NK-92 (cell line): ENCODE measurements around the gene AFAP1L2.

Experiments
- DNase-seq: peaks from one replicate; lab custom pipeline; 2025; ENCODE audit not compliant: unreplicated experiment; lab: John Stamatoyannopoulos, UW

The AFAP1L2 gene

GRCh38 chr10:114276066-114276465 lies 128.2 kb downstream of the AFAP1L2 start:
- DNase-seq: no peak

DNA sequence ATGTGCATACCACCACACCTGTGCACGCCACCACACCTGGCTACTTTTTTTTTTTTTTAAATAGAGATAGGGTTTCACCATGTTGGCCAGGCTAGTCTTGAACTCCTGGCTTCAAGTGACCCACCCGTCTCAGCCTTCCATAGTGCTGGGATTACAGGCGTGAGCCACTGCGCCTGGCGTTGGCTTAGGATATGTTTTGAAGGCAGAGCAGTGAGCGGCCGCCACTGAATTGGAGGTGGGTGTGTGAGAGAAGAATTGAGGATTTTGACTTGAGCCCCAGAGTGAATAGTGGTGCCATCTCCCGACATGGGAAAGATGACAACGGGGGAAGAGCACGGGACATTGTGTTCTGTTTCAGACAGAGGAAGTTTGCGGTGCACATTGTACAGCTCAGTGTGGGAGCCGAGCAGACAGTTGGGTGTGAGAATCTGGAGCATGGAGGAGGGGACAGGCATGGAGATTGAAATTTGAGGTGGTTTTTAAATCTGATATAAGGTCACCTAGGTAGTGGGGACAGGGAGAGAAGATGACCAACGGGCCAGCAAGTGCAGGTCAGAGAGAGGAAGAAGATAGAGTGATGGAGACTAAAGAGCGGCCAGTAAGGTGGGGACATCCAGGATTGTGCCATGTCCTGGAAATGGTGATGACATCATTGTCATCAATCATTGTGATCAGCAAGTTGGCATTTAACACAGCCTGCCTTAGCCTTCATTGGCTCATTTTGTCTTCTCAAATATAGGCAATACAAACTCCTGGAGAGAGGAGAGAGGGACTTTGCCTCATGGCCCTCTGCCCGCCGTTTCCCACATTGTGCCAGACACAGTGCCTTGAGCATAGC lies 129.5 kb downstream of the AFAP1L2 start:
- DNase-seq: no peak

GRCh38 chr10:114273910-114274309 lies 130.4 kb downstream of the AFAP1L2 start:
- DNase-seq: no peak

GRCh38 chr10:114272696-114273095 lies 131.6 kb downstream of the AFAP1L2 start:
- DNase-seq: no peak

GRCh38 chr10:114271779-114272167 lies 132.5 kb downstream of the AFAP1L2 start:
- DNase-seq: no peak

- DNase-seq: no peak
Observed at GRCh38 chr10:114271075-114271778, 133.1 kb downstream of the AFAP1L2 start.

GRCh38 chr10:114266521-114266920 lies 137.8 kb downstream of the AFAP1L2 start:
- no peak for DNase-seq

DNA sequence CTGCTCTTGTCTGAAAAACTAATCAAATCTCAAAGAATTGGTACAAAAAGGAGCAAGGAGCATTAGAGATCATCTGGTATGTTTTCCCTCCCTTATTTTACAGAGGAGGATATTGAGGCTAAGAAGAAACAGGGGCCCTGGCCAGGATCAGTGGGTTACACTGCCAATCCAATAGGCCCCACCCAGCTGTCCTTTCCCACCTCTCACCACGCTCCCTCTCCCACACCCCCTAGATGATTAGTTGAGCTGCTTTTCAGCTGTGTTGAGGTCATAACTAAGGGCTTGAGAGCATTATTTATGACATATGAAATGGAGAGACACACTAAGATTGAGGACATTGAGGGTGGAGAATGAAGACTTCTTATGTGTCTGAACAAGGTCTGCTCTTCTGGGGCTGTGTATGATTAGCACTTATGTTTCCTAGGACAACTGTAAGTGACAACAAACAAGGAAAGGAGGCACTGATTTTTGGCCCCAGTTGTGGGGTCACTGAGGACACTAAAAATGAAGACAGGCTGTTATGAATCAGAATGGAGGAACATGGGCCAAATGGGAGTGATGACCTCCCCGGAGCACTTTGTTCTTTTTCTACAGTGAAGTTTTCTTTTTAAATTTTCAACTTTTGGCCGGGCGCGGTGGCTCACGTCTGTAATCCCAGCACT lies 138.8 kb downstream of the AFAP1L2 start:
- no peak for DNase-seq

DNA sequence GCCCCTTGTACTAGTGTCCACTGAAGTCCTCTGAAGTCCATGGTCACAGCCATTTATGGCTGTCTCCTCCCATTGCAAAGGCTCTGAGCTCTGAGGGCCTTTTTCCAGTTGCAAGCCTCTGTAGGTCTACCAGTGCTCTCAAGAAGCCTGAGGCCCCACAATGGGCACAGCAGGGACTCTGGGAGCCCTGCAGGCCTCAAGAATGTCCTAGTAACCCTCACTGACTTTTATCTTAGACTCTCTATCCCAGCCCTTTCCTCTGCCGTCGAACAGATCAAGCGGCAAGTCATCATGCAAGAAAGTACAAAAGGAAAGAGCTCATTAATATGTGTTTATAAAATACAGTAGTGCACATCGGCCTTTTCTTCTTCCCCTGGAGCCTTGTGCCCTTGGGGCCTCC lies 141.8 kb downstream of the AFAP1L2 start:
- no peak for DNase-seq

DNA sequence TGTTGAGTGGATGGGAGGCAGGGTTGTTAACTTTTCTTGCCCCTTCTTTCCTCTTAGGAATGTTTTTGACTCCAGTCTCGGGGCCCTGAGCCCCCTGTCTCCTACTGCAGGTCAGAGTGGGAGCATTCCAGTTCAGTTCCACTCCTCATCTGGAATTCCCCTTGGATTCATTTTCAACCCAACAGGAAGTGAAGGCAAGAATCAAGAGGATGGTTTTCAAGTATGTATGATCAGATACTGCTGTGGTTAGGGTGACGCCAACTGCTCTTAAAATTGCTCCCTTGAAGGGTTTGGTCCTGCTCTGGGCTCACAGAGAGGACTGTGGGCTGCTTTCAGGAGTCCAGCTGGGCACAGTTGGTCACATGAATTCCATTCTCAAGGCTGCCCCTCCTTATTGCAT lies 143.2 kb downstream of the AFAP1L2 start:
- no peak for DNase-seq

DNA sequence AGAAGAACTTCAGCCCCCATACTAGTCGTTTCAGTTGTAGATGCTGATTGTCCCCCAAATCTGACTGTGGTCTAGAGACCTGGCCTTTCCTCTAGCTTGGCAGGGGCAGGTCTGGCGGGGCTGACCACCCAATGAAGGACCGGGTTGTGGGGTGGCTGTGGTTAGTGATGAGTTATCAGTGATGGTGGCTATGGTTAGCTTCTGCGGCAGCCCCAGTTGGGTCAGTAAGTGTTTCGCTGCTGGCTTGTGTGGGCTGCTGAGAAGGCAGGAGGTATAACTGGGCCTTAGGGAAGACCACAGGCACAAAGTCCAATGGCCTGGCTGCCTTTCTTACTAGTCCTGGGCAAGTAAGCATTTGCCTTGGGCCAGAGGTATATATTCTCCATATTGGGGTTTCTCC lies 143.9 kb downstream of the AFAP1L2 start:
- DNase-seq: no peak

GRCh38 chr10:114259824-114260223 lies 144.5 kb downstream of the AFAP1L2 start:
- DNase-seq: no peak

GRCh38 chr10:114258274-114258840 lies 145.9 kb downstream of the AFAP1L2 start:
- DNase-seq: no peak

DNA sequence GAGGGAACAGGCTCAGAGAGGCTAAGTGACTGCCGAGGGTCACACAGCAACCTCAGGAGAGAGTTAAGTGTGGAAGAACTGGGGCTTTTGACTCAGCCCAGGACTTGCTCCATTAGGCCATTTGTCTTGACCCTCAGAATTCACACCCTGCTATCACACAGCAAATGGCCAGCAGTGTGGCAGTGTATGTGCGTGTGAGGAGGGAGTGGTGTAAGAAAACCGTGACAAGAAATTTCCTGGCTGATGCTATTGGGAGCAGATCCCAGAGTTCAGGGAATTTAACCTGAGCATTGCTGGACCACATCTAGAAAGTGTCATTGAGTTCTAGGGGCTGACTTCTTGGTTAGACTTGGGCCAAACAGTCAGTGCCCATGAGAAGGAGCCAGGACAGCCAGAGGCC lies 146.8 kb downstream of the AFAP1L2 start:
- DNase-seq: no peak

GRCh38 chr10:114256822-114257221 lies 147.5 kb downstream of the AFAP1L2 start:
- no peak for DNase-seq

- no peak for DNase-seq
Observed at GRCh38 chr10:114256008-114256765, 148.1 kb downstream of the AFAP1L2 start.

GRCh38 chr10:114255227-114255626 lies 149.1 kb downstream of the AFAP1L2 start:
- no peak for DNase-seq

DNA sequence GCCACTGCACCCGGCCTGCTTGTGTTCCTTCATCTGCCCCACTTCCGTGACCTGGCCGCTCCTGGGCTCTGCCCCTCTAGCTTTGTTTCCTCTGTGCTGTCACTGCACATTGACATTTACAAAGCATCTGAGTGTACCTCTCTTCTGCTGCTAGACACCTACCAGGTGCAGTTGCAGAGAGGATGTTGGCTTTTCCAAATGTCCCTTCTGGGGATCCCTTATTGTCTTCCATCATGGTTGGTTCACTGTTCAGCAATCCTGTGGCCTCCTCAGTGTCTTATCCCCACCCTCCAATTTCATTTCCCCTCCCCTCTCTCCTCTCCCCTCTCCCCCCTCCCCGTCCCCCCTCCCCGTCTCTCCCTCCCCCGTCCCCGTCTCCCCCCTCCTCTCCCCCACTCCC lies 151.4 kb downstream of the AFAP1L2 start:
- DNase-seq: no peak

- DNase-seq: no peak
Observed at GRCh38 chr10:114252092-114252491, 152.2 kb downstream of the AFAP1L2 start.

DNA sequence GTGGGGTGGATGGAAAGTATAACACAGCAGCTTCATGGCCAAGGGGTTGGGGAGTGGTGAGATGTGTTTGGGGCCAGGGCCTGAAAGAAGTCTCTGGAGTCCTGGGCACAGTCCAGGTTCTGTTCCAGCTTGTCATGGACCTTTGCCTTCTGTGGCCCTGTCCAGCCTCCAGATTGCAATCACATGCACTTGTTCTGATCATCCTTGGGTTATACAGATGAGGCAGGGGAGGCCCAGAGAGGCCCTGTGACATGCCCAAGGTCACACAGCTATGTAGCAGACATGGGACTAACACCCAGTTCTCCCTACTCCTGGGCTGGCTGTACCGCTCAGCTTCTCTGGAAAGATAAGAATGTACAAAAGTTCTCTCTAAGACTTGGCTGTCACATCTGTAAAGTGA lies 153.6 kb downstream of the AFAP1L2 start:
- DNase-seq: no peak

DNA sequence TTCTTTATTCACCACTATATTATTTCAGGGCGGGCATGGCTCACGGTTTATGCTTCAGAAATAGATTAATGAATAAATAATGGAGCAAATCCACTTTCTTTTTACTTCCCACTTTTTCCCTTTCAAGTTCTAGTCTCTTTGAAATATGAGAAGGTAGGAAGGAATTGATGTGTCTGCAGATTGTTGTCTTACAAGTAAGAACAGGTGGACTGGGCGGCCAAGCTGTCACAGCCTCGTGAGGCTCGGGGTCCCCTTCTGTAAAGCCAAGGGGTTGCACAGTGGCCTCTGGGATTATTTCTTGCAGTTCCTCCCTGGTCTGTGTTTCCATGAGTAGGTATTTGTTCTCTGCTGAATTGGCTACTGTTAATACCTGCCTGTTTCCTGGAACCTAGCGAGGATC lies 154.1 kb downstream of the AFAP1L2 start:
- no peak for DNase-seq
